Adipocyte (in vitro differentiated cells): ENCODE measurements around the gene IQGAP3.

Experiments
- DNase-seq: peaks from one replicate; pipeline ENCODE4 v3.0.0-alpha.2; 2015; ENCODE audit warnings: low read depth
- H3K27me3 ChIP-seq: replicated peaks from 2 replicates; pipeline ENCODE4 v1.7.0; 2013; ENCODE audit warnings: mild to moderate bottlenecking, low read length, moderate library complexity; ENCODE audit not compliant: control insufficient read depth, insufficient read depth
- H3K36me3 ChIP-seq: 2 replicates; pipeline ENCODE4 v1.7.0; 2013; ENCODE audit warnings: low read length, mild to moderate bottlenecking, moderate library complexity; ENCODE audit not compliant: control insufficient read depth, insufficient read depth, severe bottlenecking
- H3K4me1 ChIP-seq: 2 replicates; pipeline ENCODE4 v1.7.0; 2013; ENCODE audit warnings: mild to moderate bottlenecking, low read length, moderate library complexity; ENCODE audit not compliant: control insufficient read depth, insufficient read depth
- H3K4me3 ChIP-seq: 2 replicates; pipeline ENCODE4 v1.7.0; 2013; ENCODE audit warnings: mild to moderate bottlenecking, low read length, moderate library complexity
- H3K9ac ChIP-seq: 2 replicates; pipeline ENCODE4 v1.7.0; 2013; ENCODE audit warnings: mild to moderate bottlenecking, low read length, moderate library complexity
- H3K9me3 ChIP-seq: 2 replicates; pipeline ENCODE4 v1.7.0; 2013; ENCODE audit warnings: mild to moderate bottlenecking, low read length, moderate library complexity; ENCODE audit not compliant: control insufficient read depth

The IQGAP3 gene

GRCh38 chr1:156582388-156583017, 10.1 kb upstream of the IQGAP3 start:
- peaks cover 19% of the 10 kb centered on the region for H3K27me3 ChIP-seq
- no peaks in the 10 kb centered on the region for H3K4me1 ChIP-seq
- no peak overlapping the region for H3K9ac ChIP-seq
- no peaks in the 10 kb centered on the region for H3K9me3 ChIP-seq
- no peak for DNase-seq
- no peak overlapping the region for H3K4me3 ChIP-seq
- H3K36me3 ChIP-seq: no peaks in the 10 kb centered on the region

- no peak overlapping the region for H3K4me3 ChIP-seq
- no peak for DNase-seq
- no peaks in the 10 kb centered on the region for H3K36me3 ChIP-seq
- no peaks in the 10 kb centered on the region for H3K4me1 ChIP-seq
- no peaks in the 10 kb centered on the region for H3K9me3 ChIP-seq
- H3K9ac ChIP-seq: no peak overlapping the region
- H3K27me3 ChIP-seq: peaks cover 19% of the 10 kb centered on the region
Measured at GRCh38 chr1:156581661-156582387, 9.5 kb upstream of the IQGAP3 start.

- Histone ChIP-seq H3K4me1 (no peaks in the 10 kb centered on the region), H3K36me3 (no peaks in the 10 kb centered on the region), H3K9me3 (no peaks in the 10 kb centered on the region), H3K4me3 (no peak within 1 kb of the TSS), H3K9ac (no peak within 1 kb of the TSS), H3K27me3 (peaks cover 18% of the 10 kb centered on the region)
- DNase-seq: no peak
Measured at GRCh38 chr1:156579472-156579871, 7.1 kb upstream of the IQGAP3 start, which contains the start of gene TTC24. Gene TTC24 (plus strand): TSS chr1:156579723. CDS start chr1:156581365, 1,642 bp downstream.

GRCh38 chr1:156578055-156578454, 5.7 kb upstream of the IQGAP3 start:
- peaks cover 25% of the 10 kb centered on the region for H3K27me3 ChIP-seq
- no peaks in the 10 kb centered on the region for H3K36me3 ChIP-seq

GRCh38 chr1:156577550-156577949, 5.2 kb upstream of the IQGAP3 start:
- peaks cover 25% of the 10 kb centered on the region for H3K27me3 ChIP-seq
- no peak for DNase-seq

More at GRCh38 chr1:156578055-156578454, 5.7 kb upstream of the IQGAP3 start:
- Histone ChIP-seq H3K9ac (no peak overlapping the region), H3K4me1 (no peaks in the 10 kb centered on the region), H3K4me3 (no peak overlapping the region), H3K9me3 (no peaks in the 10 kb centered on the region)
- DNase-seq: no peak

GRCh38 chr1:156574039-156574633, 1.8 kb upstream of the IQGAP3 start:
- Histone ChIP-seq H3K4me1 (peaks cover 19% of the 10 kb centered on the region), H3K27me3 (peaks cover 16% of the 10 kb centered on the region), H3K9ac (no peak overlapping the region), H3K9me3 (no peaks in the 10 kb centered on the region), H3K4me3 (no peak overlapping the region), H3K36me3 (no peaks in the 10 kb centered on the region)
- DNase-seq: no peak

More at GRCh38 chr1:156577550-156577949, 5.2 kb upstream of the IQGAP3 start:
- H3K9me3 ChIP-seq: no peaks in the 10 kb centered on the region
- no peak overlapping the region for H3K4me3 ChIP-seq
- no peaks in the 10 kb centered on the region for H3K36me3 ChIP-seq
- H3K4me1 ChIP-seq: peaks cover 1% of the 10 kb centered on the region
- H3K9ac ChIP-seq: no peak overlapping the region

- Histone ChIP-seq H3K27me3 (peaks cover 16% of the 10 kb centered on the region), H3K36me3 (no peaks in the 10 kb centered on the region), H3K9ac (no peak overlapping the region), H3K4me1 (peaks cover 19% of the 10 kb centered on the region), H3K9me3 (no peaks in the 10 kb centered on the region), H3K4me3 (peak overlapping the region; percentile 86)
- no peak for DNase-seq
Measured at GRCh38 chr1:156572663-156573018, 276 bp upstream of the IQGAP3 start.

GRCh38 chr1:156571261-156571852, 1.0 kb downstream of the IQGAP3 start:
- peaks cover 11% of the 10 kb centered on the region for H3K27me3 ChIP-seq
- DNase-seq: peak; percentile 85
- H3K4me1 ChIP-seq: peaks cover 19% of the 10 kb centered on the region
- no peaks in the 10 kb centered on the region for H3K9me3 ChIP-seq
- H3K36me3 ChIP-seq: no peaks in the 10 kb centered on the region
- peak overlapping the region; percentile 73 for H3K9ac ChIP-seq
- peak overlapping the region; percentile 86 for H3K4me3 ChIP-seq

- Histone ChIP-seq H3K9ac (no peak overlapping the region), H3K4me1 (peaks cover 7% of the 10 kb centered on the region), H3K4me3 (no peak overlapping the region), H3K27me3 (no peaks in the 10 kb centered on the region), H3K9me3 (no peaks in the 10 kb centered on the region), H3K36me3 (no peaks in the 10 kb centered on the region)
- no peak for DNase-seq
Measured at GRCh38 chr1:156566436-156566835, 5.9 kb downstream of the IQGAP3 start.

GRCh38 chr1:156565519-156565918, 6.8 kb downstream of the IQGAP3 start:
- DNase-seq: no peak
- no peak overlapping the region for H3K4me3 ChIP-seq
- no peaks in the 10 kb centered on the region for H3K9me3 ChIP-seq
- no peak overlapping the region for H3K9ac ChIP-seq
- no peaks in the 10 kb centered on the region for H3K27me3 ChIP-seq
- H3K4me1 ChIP-seq: no peaks in the 10 kb centered on the region
- H3K36me3 ChIP-seq: no peaks in the 10 kb centered on the region

- Histone ChIP-seq H3K9me3 (no peaks in the 10 kb centered on the region), H3K4me3 (no peak overlapping the region), H3K36me3 (no peaks in the 10 kb centered on the region), H3K27me3 (no peaks in the 10 kb centered on the region), H3K9ac (no peak overlapping the region), H3K4me1 (no peaks in the 10 kb centered on the region)
- DNase-seq: no peak
Measured at GRCh38 chr1:156560585-156561163, 11.7 kb downstream of the IQGAP3 start.
